DMS79 treated with DMSO at 0.1 percent for 48 hours (cell line): ENCODE measurements around the gene SOCS6.
"Not testable (repeated sequence)": the region's sequence is repeated elsewhere in the genome, so short reads cannot be mapped to it uniquely, and the experiment has no call there.

Experiments used
- DNase-seq: peaks from one replicate; lab custom pipeline; 2025; lab: John Stamatoyannopoulos, UW

Gene SOCS6, protein sequence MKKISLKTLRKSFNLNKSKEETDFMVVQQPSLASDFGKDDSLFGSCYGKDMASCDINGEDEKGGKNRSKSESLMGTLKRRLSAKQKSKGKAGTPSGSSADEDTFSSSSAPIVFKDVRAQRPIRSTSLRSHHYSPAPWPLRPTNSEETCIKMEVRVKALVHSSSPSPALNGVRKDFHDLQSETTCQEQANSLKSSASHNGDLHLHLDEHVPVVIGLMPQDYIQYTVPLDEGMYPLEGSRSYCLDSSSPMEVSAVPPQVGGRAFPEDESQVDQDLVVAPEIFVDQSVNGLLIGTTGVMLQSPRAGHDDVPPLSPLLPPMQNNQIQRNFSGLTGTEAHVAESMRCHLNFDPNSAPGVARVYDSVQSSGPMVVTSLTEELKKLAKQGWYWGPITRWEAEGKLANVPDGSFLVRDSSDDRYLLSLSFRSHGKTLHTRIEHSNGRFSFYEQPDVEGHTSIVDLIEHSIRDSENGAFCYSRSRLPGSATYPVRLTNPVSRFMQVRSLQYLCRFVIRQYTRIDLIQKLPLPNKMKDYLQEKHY

DNA sequence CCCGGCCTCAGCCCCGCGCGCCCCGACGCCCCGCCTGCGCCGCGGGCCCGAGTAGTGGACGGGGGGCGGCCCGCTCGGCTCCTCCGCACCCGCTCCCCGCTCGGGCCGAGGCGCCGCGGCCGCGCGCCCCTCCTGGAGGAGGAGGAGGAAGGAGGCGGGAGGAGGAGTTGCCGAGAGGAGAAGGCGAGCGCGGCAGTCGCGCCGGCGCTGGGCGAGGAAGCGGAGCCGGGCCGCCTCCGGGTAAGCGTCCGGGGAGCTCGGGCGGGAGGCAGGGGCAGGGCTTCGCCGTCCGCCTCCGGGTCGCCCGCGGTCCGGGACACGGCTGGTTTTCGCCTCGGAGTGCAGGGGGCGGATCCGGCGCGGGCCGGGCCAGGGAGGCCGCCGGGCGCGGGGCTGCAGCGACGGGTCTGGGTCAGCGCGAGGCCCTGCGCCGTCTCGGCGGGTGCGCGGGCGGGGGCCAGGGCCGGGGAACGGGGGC lies at the start of gene SOCS6:
Gene SOCS6, plus strand, starts transcription at position 195 of the 478 bp plus-strand sequence. CDS start 35,624 bp downstream, outside the sequence.
- peak; percentile 17 for DNase-seq

DNA sequence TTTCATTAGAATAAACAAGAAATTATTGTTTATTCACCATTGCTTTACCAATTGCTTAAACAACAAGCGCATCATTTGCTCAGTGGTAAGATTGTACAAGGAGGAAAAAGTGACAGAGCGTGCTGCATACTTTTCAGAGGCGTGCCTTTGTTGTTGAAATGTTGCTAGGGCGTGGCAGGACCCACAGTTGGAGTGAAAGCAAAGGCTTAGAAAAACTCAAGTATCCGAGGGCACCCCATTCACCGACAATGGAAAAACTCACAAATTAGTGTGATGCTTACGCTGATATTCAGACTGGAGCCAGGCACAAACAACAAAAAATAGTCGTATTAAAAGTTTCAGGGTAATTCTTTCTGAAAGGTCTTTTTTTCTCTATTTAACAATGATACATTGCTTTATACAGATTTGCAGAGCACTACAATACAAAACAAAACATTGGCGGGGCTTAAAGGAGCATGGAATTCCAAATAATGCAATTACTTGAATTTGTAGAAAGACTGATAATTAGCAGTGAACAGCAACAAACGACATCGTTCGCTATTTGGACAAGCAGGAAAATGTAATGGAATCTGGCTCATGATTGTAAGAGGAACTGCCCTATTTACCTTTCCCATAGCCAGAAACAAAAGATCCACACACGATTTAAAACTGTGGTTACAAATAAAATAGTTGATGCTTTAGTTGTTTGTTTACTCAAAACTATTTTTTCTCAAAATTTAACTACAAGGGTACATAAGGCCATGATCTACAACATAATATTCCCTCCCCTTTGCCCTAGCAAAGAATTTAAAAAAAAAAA lies 45.5 kb upstream of the SOCS6 start:
- DNase-seq: no peak

DNA sequence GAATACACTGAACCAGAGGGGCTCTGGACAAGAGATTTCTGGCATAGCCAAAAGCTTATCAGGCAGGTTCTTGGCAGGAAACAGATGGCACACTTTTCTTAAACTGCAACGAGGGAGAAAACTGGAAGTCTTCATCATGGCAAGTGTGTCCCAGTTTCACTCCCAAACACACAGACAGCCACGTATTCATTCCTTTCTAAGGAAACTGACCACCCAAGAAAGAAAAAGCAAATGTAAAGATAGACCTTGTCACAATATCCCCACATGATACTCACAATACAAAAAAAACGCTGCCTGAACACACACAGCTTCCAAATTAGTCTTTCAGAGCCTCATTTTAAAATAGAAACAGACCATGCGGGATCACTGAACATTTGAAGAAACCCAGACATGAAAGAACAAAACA lies 42.8 kb upstream of the SOCS6 start:
- DNase-seq: no peak

DNA sequence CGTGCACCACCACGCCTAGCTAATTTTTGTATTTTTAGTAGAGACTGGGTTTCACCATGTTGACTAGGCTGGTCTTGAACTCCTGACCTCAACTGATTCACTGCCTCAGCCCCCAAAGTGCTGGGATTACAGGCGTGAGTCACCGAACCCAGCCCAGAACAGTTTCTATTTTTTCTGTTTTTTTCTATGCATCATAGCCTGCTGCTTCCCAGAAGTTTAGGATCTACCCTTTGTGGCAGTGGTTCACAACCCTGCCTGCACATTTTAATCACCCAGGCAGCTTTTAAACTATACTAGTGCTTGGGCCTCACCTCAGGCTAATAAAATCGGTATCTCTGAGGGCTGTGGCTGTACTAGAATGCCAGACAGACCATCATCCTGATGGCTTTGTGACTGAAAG lies 39.7 kb upstream of the SOCS6 start:
- no peak for DNase-seq

DNA sequence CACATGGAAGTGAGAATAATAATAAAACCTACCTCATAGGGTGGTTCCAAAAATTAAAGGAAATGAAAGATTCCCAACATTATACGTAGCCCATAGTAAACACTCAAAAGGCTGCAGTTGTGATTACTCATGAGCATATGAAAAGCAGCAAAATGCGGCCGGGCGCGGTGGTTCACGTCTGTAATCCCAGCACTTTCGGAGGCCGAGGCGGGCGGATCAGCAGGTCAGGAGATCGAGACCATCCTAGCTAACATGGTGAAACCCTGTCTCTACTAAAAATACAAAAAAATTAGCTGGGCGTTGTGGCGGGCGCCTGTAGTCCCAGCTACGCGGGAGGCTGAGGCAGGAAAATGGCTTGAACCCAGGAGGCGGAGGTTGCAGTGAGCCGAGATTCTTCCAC lies 39.0 kb upstream of the SOCS6 start:
- DNase-seq: not testable (repeated sequence)

DNA sequence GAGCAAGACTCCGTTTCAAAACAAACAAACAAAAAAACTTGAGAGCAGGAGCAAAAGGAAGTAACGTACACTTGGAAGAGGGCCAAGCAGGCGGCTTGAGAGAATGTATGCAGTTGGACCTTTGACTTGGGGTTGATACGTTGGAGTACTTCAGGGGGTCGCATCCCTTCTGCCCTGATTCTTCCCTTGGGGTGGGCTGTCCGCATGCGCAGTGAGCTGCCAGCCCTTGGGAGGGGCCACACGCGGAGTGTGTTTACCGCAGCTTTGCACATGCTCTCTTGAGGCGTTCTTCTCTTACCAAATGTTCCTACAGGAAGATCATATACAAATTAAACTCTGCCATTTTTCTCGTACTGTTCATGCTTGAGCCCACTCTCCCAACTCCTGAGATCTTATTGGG lies 38.1 kb upstream of the SOCS6 start:
- DNase-seq: no peak

DNA sequence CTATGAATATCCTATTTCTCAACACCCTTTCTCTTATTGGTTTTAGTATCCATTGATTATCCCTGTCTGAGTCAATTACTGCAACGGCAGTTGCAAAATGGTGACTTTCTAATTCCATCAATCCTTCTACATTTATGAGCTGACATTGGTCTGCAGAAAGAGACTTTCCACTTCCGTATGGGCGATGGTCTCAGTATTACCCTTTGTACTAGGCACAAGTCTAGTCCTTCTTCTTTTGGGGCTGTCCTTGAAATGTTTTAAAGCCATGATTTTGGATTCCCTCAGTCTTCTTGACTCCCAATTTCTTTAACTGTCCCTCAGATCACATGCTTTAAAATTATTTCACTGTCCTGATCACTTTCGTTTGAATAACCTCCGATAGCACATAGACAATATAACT lies 32.7 kb upstream of the SOCS6 start:
- no peak for DNase-seq

DNA sequence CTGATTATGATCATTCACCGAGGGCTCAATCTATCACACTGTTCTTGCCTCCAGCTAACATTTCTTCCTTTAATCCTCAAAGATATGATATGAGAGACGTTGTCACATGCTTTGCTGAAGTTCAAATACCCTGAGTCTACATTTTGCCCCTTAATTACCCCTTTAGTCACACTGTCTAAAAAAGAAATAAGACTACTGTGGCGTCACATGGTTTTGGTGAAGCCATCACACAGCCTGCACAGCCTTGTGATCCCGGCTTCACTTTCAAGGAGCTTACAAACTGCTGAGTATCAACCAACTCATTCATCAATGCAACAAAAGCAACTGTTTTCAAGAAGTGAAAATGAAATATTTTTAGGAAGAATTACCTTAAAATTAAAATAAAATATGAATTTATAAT lies 31.9 kb upstream of the SOCS6 start:
- DNase-seq: no peak

DNA sequence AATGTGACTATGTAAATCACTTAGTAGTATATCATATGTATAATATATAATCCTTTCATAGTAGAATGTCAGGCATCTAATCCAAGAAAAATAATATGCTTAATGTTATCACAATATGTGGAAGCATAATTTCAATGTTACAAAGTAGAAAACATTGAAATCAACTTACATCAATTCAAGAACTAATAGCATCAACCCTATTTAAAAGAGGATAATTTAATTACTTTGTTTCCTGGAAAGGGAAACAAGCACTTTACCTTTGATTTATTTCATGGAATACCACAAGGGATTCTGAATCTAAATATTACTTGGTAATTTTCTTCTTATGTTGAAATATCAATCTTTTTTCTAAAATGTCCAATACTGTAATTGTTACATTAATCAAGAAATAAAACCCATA lies 30.6 kb upstream of the SOCS6 start:
- no peak for DNase-seq

DNA sequence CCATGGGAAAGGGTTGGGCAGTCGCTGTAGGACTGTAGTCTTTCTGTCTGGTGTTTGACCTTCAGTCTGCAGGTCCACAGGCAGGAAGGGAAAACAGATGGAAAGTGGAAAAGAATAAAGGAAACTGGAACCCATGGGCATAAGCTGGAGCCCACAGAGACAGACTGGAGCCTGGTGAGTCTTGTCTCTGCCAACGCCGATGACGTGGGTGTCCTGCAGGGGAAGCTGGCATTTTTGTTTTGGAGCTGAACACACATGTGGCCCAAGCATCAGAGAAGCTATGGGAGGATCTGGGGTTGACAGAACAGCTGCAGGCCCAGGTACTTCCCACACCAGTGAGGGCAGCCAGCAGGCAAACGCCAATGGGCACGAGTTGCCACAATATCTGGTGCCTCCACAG lies 28.2 kb upstream of the SOCS6 start:
- no peak for DNase-seq

DNA sequence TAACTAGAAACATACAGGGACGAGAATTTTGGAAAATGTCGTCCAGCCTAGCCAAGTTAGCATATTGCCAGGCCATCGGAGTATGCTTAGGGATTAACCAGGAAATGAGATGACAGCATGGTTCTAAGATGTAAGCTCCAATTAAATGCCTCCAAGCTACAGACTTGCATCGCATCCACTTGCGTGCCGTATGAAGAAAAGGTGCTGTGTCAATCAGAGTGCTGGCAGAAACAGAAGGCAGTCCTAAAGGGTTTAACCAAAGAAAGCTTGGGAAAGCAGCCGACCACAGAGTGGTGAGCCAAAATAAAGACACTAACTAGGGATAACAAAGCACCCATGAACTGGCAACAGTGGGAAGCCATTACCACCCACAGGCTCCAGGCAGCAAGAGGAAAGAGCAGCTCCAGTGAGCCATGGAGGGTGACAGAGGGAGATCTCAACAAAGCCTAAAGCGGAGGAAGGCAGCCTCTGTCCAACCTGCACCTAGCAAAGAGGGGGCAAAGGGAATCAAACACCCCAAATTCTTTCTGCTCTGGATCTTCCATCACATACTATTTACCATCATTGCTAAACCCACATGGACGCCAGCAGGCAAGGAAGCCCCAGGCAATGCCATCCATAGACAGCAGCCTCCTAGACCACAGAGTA lies 27.6 kb upstream of the SOCS6 start:
- no peak for DNase-seq

DNA sequence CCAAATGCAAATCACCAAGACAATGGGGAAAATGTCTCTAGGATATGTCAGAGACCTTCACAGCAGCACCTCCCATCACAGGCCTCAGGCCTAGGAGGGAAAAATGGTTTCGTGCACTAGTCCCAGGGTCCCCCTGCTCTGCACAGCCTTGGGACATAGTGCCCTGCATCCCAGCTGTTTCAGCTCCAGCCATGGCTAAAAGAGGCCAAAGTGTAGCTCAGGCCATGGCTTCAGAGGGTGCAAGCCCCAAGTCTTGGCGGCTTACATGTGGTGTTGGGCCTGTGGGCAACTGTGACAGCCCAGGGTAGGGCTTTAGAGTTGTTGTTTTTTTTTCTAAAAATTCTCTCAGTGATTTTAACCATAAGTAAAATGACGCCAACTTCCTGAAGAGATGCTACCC lies 25.5 kb upstream of the SOCS6 start:
- DNase-seq: no peak

DNA sequence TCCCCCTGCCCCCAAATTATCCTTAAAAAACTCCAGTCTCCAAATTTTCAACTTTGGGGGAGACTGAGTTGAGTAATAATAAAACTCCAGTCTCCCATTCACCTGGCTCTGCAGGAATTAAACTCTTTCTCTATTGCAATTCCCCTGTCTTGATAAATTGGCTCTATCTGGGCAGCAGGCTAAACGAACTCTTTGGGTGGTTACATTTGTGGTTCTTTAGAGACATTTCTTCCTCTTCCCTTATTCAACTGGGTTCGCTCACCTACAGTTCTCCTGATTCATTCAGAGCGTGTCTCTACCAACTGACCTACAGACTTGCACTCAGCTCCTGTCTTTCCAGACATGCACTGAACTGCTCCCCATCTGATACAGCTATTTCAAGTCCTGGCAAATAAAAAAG lies 17.1 kb upstream of the SOCS6 start:
- DNase-seq: no peak

DNA sequence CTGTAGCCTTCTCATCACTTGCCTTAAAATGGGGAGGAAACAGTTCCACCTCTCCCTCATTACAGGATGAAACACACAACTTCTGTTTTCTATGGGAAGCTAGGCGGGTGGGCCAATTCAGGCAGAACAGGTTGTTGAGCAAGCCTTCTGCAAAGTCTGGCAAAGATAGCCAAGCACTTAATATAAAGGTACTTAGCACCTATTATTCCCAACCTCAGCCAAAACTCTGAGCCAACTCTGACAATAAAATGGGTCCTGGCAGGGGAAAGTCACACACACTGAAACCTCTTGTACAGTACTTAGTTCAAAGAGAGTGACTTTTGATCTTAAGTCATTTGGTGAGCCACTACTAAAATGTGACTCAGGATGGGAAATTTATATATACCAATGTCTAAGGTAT lies 15.8 kb upstream of the SOCS6 start:
- DNase-seq: peak; percentile 56

DNA sequence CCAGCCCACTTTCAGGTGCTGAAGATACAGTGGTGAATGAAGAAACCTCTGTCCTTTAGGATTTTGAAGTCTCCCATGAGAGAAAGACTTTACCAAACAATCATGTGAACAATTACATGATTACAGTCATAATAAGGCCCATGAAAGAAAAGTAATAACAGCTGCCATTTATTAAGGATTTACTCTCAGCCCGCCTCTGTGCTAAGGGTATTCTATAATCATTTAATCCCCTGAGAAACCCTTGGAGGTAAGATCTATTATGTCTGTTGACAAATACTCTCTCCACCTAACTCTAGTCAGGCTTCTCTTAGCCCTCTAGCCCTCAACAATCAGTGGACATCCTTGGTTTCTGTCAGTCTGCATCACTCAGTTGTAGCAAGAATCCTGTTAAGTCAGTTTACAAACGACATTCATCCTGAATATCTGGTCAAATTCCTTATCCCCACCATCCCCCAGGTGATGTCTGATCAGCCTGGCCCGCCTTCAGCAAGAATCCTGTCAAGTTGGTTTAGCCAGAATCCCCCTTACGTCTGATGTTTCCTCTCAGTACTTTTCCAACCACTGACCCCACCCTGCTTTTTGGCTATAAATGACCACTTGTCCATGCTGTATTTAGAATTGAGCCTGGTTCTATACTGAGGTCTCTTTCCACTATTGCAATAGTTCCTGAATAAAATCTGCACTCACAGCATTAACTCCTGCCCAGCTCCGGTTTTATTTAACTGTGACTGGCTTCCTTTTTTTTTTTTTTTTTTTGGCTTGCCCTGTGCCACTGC lies 12.2 kb upstream of the SOCS6 start:
- no peak for DNase-seq

DNA sequence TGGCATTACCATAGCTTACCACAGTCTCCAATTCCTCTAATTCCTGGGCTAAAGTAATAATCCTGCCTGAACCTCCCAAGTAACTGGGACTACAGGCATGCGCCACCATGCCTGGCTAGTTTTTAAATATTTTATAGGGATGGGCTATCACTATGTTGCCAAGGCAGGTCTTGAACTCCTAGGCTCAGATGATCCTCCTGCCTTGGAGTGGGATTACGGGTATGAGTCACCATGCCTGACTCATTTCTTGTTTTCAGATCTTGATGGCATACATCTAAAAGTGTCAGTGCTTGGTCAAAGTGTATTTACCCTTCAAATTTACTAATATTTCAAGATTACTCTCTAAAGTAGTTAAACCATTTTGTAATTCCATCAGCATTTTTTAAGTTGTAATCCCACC lies 9.4 kb upstream of the SOCS6 start:
- no peak for DNase-seq

DNA sequence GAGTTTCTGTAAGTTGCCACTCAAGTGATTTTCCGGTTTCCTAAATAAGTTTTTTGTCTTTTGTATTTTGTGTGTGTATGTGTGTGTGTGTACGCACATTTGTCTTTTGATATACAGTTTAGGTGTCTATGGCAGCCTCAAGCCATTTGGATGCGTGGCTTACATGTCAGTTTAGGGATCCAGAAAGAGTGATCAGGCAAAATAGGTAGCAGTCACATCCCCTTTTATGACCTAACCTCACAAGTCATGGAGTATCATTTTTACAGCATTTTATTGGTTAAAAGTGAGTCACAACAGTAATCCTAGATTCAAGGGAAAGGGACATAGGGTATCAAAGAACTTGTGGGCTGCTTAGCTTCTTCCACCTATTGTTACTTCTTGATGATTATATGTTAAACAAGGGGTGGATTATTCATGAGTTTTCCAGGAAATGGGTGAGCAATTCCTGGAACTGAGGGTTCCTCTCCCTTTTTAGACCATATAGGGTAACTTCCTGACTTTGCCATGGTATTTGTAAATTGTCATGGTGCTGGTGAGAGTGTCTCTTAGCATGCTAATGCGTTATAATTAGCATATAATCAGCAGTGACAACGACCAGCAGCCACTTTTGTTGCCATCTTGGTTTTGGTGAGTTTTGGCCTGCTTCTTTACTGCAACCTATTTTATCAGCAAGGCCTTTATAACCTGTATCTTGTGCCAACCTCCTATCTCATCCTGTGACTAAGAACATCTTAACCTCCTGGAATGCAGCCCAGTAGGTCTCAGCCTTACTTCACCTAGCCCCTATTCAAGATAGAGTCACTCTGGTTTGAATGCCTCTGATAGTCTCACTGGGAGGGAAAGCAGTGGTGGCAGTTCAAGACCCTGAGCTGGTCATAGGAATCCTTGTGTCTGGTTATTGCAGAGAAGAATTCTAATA lies 8.6 kb upstream of the SOCS6 start:
- no peak for DNase-seq

DNA sequence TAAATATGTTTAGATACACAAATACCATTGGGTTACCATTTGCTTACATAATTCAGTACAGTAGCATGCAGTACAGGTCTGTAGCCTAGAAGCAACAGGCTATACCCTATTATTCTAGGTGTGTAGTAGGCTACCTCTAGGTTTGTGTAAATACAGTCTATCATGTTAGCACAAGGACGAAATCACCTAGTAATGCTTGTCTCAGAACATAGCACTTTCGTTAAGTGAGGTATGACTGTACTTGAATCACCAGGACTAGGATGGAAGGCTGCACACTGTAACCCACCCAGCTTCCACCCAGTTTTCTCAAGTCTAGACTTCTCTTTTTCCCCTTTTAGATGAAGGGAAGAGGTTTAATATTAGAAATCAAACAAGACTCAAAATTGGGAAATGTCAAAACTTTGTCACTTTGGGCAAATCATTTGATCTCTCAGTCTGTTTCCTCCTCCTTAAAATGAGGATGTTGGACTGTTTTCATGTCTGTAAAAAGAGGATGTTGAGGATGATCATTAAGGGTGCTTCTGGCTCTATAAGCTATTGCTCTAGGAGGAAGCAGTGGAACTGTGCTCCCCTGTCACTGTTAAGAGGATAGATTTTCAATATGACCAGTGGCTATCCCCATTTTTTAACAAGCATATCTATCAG lies 3.7 kb upstream of the SOCS6 start:
- DNase-seq: no peak

DNA sequence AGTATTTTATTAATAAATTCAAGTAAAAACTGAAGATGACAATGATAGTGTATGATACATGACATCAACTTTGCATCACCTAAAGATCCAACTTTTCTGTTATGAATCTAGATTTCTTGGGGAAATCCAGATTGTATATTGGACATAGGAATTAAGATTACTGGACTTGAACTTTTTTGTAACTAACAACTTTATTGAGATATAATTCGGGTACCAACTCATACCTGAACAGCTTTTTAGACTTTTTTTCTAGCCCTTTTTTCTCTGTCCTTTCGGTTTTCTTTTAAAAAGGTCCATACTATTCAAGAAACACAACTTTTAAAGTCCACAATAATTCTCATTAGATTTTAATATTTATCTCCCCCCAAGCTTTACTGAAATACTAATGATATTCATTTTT lies 1.1 kb upstream of the SOCS6 start:
- no peak for DNase-seq
